ENCODE data around the gene BZW2. TPM values are rescaled to one million over a fixed set of nuclear protein-coding genes. Genes with fewer than 3 reads are reported as not detected.

The BZW2 gene
- total RNA-seq, 4 donors from 2014 or later, result 86.6 to 145 (median 123) TPM

DNA sequence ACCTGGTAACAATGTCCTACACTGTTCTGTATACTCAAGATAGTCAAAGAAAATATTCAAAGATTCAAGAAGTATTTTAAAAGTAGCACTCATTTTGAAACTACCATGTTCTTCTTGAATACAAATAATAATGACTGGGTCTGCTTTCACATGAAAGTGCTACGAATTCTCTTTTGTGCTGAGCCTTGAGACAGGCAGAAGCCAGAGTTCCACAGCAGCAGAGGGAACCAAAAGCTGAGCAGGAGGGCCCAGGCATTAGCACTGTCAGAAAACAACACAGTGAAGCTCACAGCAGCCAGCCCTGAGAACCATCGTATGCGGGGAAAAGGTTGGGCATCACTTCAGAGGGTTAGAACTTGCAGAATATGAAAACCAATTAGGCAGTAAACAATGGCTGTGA, 39.3 kb upstream of the BZW2 start:
- H3K36me3 ChIP-seq, result peaks cover 0 to 63% of the 10 kb centered on the region in 2 donors
- TF ChIP-seq POLR2A (IDR thresholded peaks at IDR 0.05), result no peak
- TF ChIP-seq, protein P1, sequence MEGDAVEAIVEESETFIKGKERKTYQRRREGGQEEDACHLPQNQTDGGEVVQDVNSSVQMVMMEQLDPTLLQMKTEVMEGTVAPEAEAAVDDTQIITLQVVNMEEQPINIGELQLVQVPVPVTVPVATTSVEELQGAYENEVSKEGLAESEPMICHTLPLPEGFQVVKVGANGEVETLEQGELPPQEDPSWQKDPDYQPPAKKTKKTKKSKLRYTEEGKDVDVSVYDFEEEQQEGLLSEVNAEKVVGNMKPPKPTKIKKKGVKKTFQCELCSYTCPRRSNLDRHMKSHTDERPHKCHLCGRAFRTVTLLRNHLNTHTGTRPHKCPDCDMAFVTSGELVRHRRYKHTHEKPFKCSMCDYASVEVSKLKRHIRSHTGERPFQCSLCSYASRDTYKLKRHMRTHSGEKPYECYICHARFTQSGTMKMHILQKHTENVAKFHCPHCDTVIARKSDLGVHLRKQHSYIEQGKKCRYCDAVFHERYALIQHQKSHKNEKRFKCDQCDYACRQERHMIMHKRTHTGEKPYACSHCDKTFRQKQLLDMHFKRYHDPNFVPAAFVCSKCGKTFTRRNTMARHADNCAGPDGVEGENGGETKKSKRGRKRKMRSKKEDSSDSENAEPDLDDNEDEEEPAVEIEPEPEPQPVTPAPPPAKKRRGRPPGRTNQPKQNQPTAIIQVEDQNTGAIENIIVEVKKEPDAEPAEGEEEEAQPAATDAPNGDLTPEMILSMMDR (IDR thresholded peaks at IDR 0.05 in 4 of 5, conservative IDR thresholded peaks at IDR 0.05 in 1 of 5), result no peak
- no peak overlapping the region for H3K4me3 ChIP-seq
- no peaks in the 10 kb centered on the region for H3K27me3 ChIP-seq
- H3K27ac ChIP-seq, result no peak overlapping the region
- no peaks in the 10 kb centered on the region for H3K4me1 ChIP-seq
- no peaks in the 10 kb centered on the region for H3K9me3 ChIP-seq
- ATAC-seq (no peak), DNase-seq (no peak)
- in situ Hi-C loops (cut with MboI; ENCODE audit: low sequenced_read_pairs in 4 of 4) (loop anchor here in 3 of 4 donors (10.0 to 25.0 kb wide), 2 partner anchors 306 to 308 kb away; no protein-coding TSS in a partner anchor), intact Hi-C loops (cut with DNase I; ENCODE audit: low total_unique reads) (no loop called here)

- intact Hi-C loops (cut with DNase I; ENCODE audit: low total_unique reads) (no loop called here), in situ Hi-C loops (cut with MboI; ENCODE audit: low sequenced_read_pairs in 4 of 4) (loop anchor here in 3 of 4 donors (10.0 to 25.0 kb wide), 2 partner anchors 302 to 305 kb away; no protein-coding TSS in a partner anchor)
- no peak for DNase-seq
- H3K4me3 ChIP-seq, result no peak overlapping the region
- no peaks in the 10 kb centered on the region for H3K4me1 ChIP-seq
- no peaks in the 10 kb centered on the region for H3K27me3 ChIP-seq
- H3K36me3 ChIP-seq, result peaks cover 0 to 44% of the 10 kb centered on the region in 2 donors
- ATAC-seq, result no peak
- H3K27ac ChIP-seq, result no peak overlapping the region
- no peaks in the 10 kb centered on the region for H3K9me3 ChIP-seq
- TF ChIP-seq, protein P1 (IDR thresholded peaks at IDR 0.05 in 4 of 5, conservative IDR thresholded peaks at IDR 0.05 in 1 of 5), result no peak
- no peak for TF ChIP-seq POLR2A (IDR thresholded peaks at IDR 0.05)
Observed at GRCh38 chr7:16609842-16610450, 36.0 kb upstream of the BZW2 start.

DNA sequence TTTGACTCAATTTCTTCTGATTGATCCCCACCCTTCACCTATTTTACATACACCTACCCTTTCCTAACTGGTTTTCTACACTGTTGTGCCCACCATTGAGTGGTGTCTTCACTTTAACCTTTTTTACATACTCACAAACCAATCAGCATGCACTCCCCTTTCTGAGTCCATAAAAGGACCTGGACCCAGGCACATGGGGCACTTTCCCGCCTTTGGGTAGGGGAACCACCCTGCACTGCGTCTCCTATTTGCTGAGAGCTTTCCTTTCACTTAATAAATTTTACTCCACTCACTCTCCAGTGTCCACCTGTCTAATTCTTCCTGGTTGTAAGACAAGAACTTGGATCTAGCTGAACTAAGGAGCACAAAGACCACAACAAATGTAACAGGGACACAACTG, 34.3 kb upstream of the BZW2 start:
- intact Hi-C loops (cut with DNase I; ENCODE audit: low total_unique reads), result no loop called here
- Histone ChIP-seq H3K27ac (no peak overlapping the region), H3K4me1 (no peaks in the 10 kb centered on the region), H3K4me3 (no peak overlapping the region), H3K9me3 (no peaks in the 10 kb centered on the region), H3K27me3 (no peaks in the 10 kb centered on the region), H3K36me3 (peaks cover 0 to 46% of the 10 kb centered on the region in 2 donors)
- ATAC-seq, result no peak
- no peak for DNase-seq
- in situ Hi-C loops (cut with MboI; ENCODE audit: low sequenced_read_pairs in 4 of 4), result loop anchor here in 1 of 4 donors (25.0 kb wide), 1 partner anchor 301 kb away; no protein-coding TSS in a partner anchor
- no peak for TF ChIP-seq POLR2A (IDR thresholded peaks at IDR 0.05)
- TF ChIP-seq, protein P1 (IDR thresholded peaks at IDR 0.05 in 4 of 5, conservative IDR thresholded peaks at IDR 0.05 in 1 of 5), result no peak

DNA sequence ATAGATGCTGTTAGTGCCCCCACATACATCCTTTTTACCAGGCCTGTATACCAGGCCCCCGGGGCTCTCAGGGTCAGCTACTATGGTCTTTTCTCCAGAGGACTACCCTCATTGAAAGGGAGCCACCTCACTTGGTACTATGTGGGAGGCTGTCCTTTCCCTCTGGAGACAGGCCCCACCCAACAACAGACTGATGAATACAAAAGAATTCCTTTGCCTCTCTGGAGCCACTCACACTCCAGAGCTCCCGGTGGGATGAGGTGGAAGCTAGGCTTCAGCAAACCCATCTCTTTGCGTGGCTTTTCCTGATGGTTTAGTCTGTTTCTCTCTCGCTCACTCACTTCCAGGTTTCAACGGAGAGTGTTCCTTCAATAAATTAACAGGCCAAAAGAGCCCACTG, 30.8 kb upstream of the BZW2 start:
- Histone ChIP-seq H3K27ac (no peak overlapping the region), H3K36me3 (peaks cover 0 to 32% of the 10 kb centered on the region in 2 donors), H3K4me1 (peaks cover 6 to 7% of the 10 kb centered on the region in 2 donors), H3K27me3 (no peaks in the 10 kb centered on the region), H3K4me3 (no peak overlapping the region), H3K9me3 (no peaks in the 10 kb centered on the region)
- in situ Hi-C loops (cut with MboI; ENCODE audit: low sequenced_read_pairs in 4 of 4), result loop anchor here in 1 of 4 donors (25.0 kb wide), 1 partner anchor 297 kb away; no protein-coding TSS in a partner anchor
- DNase-seq, result no peak
- intact Hi-C loops (cut with DNase I; ENCODE audit: low total_unique reads), result no loop called here
- no peak for ATAC-seq
- TF ChIP-seq POLR2A (IDR thresholded peaks at IDR 0.05), result no peak
- TF ChIP-seq, protein P1 (IDR thresholded peaks at IDR 0.05 in 4 of 5, conservative IDR thresholded peaks at IDR 0.05 in 1 of 5), result no peak
